ENCODE measurements around the gene KRT83.

KRT83 gene

GRCh38 chr12:52320784-52321400 lies at the start of gene KRT83:
Gene KRT83, minus strand, starts transcription at chr12:52321398. Its CDS starts 63 bp downstream, at chr12:52321335.
- TF ChIP-seq, protein P1, sequence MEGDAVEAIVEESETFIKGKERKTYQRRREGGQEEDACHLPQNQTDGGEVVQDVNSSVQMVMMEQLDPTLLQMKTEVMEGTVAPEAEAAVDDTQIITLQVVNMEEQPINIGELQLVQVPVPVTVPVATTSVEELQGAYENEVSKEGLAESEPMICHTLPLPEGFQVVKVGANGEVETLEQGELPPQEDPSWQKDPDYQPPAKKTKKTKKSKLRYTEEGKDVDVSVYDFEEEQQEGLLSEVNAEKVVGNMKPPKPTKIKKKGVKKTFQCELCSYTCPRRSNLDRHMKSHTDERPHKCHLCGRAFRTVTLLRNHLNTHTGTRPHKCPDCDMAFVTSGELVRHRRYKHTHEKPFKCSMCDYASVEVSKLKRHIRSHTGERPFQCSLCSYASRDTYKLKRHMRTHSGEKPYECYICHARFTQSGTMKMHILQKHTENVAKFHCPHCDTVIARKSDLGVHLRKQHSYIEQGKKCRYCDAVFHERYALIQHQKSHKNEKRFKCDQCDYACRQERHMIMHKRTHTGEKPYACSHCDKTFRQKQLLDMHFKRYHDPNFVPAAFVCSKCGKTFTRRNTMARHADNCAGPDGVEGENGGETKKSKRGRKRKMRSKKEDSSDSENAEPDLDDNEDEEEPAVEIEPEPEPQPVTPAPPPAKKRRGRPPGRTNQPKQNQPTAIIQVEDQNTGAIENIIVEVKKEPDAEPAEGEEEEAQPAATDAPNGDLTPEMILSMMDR (IDR thresholded peaks at IDR 0.05; ENCODE audit: low read depth, low read length), result no peak
- DNase-seq (ENCODE audit: extremely low read depth, low read depth), result no peak

DNA sequence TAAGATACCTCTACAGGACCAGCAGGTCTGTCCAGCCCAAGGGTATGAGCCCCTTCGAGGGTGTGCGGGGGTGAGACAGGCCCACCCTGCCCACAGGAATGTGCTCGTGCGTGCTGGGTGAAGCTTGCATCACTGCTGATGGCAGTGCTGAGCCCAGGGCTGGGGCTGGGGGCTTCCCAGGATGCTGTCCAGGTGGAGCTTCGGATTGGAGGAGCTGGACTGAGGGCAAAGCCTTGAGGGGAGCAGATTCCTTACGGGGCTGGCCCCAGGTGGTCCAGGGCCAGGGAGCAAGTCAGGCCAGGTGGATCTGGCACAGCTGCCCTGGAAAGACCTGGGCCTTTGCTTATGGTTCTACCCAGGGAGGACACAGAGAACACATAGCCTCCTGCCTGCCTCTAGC lies 48.6 kb upstream of the KRT83 start:
- TF ChIP-seq, protein P1 (IDR thresholded peaks at IDR 0.05; ENCODE audit: low read depth, low read length), result no peak
- DNase-seq (ENCODE audit: extremely low read depth, low read depth), result no peak

DNA sequence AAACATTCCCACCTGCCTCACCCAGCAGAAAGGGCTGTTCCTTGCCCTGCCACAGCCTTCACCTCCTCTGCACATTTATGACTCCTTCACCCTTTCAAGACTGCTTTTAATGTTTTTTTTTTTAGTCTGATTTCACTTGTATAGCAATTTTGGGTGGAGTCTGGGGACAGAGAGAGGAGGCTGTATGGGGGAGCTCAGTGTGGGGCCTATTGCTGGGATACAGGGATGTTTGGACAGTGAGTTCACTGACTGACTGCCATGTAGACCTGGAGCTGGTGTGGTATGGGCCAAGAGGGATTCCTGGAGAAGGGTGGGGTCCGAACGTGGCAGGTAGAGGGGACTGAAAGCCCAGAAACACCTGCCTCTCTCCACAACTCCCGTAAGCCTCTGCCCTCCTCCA lies 48.0 kb upstream of the KRT83 start:
- TF ChIP-seq, protein P1 (IDR thresholded peaks at IDR 0.05; ENCODE audit: low read depth, low read length), result no peak

GRCh38 chr12:52368508-52368907 lies 47.3 kb upstream of the KRT83 start:
- TF ChIP-seq, protein P1 (IDR thresholded peaks at IDR 0.05; ENCODE audit: low read depth, low read length), result no peak
- no peak for DNase-seq (ENCODE audit: extremely low read depth, low read depth)

More for the DNA sequence above, 48.0 kb upstream of the KRT83 start:
- no peak for DNase-seq (ENCODE audit: extremely low read depth, low read depth)

- no peak for DNase-seq (ENCODE audit: extremely low read depth, low read depth)
- TF ChIP-seq, protein P1 (IDR thresholded peaks at IDR 0.05; ENCODE audit: low read depth, low read length), result no peak
Measured at GRCh38 chr12:52367876-52368275, 46.7 kb upstream of the KRT83 start.

DNA sequence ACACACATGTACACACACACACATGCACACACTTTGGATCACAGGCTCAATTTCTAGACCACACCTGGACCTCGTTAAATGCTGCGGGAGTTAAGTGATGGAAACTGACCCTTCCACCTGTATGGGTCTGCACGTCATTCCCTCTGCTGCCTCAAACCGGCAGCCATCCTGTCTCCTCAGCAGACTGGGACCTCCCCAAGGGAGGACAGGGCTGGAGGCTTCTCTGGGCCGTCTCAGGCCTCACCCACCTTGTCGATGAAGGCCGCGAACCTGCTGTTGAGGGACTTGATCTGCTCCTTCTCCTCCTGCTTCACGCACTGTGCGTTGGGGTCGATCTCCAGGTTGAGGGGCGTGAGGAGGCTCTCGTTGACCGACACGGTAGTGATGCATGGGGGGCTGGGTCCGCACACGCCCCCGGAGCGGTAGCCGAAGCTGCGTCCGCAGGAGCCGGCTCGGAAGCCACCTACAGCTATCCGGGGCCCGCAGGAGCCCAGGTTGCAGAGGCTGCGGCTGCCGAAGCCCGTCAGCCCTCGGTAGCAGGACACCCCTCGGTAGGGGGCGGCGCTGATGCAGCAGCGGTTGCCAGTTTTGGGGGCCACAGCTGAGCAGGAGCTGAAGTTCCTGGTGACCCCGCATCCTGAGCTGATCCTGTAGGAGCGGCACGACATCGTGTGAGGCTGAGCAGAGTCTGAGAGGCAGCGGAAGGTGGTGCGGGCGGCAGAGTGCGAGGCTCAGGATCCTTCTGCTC lies 45.7 kb upstream of the KRT83 start, which contains the start of gene KRT85:
Gene KRT85, minus strand, starts transcription at position 744 of the 748 bp plus-strand sequence. Its CDS starts 76 bp downstream, at position 668.
- TF ChIP-seq, protein P1 (IDR thresholded peaks at IDR 0.05; ENCODE audit: low read depth, low read length), result no peak
- no peak for DNase-seq (ENCODE audit: extremely low read depth, low read depth)

- TF ChIP-seq, protein P1 (IDR thresholded peaks at IDR 0.05; ENCODE audit: low read depth, low read length), result no peak
- DNase-seq (ENCODE audit: extremely low read depth, low read depth), result no peak
Measured at GRCh38 chr12:52364901-52365489, 43.8 kb upstream of the KRT83 start.

All from AG09319 (cell line).